Endothelial cell (in vitro differentiated cells): ENCODE measurements around the gene ORC4. TPM values are rescaled to one million over a fixed set of nuclear protein-coding genes. Genes with fewer than 3 reads are reported as not detected.

Experiments used
- DNase-seq: peaks from one replicate; pipeline ENCODE4 v3.0.0; 2021; ENCODE audit warnings: low spot score
- H3K27ac Mint-ChIP-seq: one replicate; pipeline ENCODE4 v1.8.0; 2021; ENCODE audit warnings: mixed read lengths, inconsistent platforms; ENCODE audit not compliant: unreplicated experiment
- H3K27me3 Mint-ChIP-seq: one replicate; pipeline ENCODE4 v1.8.0; 2021; ENCODE audit warnings: mild to moderate bottlenecking, moderate library complexity, mixed read lengths, inconsistent platforms; ENCODE audit not compliant: unreplicated experiment
- H3K36me3 Mint-ChIP-seq: one replicate; pipeline ENCODE4 v1.8.0; 2021; ENCODE audit warnings: mild to moderate bottlenecking, low read depth, mixed read lengths, inconsistent platforms; ENCODE audit not compliant: unreplicated experiment
- H3K4me1 Mint-ChIP-seq: one replicate; pipeline ENCODE4 v1.8.0; 2021; ENCODE audit warnings: mild to moderate bottlenecking, mixed read lengths, inconsistent platforms; ENCODE audit not compliant: unreplicated experiment
- H3K4me3 Mint-ChIP-seq: one replicate; pipeline ENCODE4 v1.8.0; 2021; ENCODE audit warnings: mild to moderate bottlenecking, mixed read lengths, inconsistent platforms; ENCODE audit not compliant: unreplicated experiment
- H3K9me3 Mint-ChIP-seq: one replicate; pipeline ENCODE4 v1.8.0; 2021; ENCODE audit warnings: mixed read lengths, inconsistent platforms; ENCODE audit not compliant: unreplicated experiment
- total RNA-seq: library from RNA; stranded (reverse); fragmentation: NEBNext Ultra II Directional; extraction: Animal tissue kit (Norgen Biotek cat#: 25700); gene quantifications from one replicate; pipeline ENCODE4 v1.2.1, GENCODE V29; 2021; ENCODE audit not compliant: unreplicated experiment
- TF ChIP-seq, protein P1 (sequence below): fragments of 200-600 bp; sonication (generic); IDR thresholded peaks from one replicate; pipeline ENCODE4 v1.5.0; 2021; ENCODE audit warnings: antibody characterized with exemption; ENCODE audit not compliant: unreplicated experiment

Gene ORC4
- total RNA-seq, 1 donor from 2014 or later: 41.3 TPM

DNA sequence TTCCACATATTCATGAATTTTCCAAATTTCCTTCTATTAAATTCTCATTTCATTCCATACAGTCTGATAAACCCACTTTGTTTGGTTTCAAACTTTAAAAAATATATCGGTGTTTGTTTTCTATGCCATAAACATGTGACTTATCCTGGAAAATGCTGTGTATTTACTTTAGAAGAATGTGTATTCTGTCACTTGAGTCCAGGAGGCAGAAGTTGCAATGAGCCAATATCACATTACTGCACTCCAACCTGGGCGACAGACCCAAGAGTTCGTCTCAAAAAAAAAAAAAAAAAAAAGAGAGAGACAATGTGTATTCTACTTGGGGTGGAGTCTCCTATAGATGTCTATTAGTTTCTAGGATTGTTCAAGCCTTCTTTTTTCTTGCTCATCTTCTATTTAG lies 32.1 kb upstream of the ORC4 start:
- Mint-ChIP-seq H3K27ac (no peak overlapping the region), H3K9me3 (no peaks in the 10 kb centered on the region)

DNA sequence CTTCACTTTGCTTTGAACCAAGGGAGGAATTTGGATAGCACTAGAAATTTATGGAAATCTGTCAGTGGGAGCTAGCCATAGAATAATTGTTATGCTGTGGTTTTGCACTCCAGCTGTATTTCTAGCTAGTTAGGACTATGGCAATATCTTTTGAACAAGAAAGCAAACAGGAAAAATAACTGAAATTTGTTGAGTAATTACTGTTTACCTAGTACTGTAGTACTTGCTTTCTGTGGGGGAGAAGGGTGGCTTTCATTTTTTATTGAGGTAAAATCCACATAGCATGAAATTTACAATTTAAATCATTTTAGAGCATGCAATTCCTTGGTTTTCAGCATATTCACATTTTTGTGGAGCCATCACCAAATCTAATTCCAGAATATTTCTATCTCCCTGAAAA lies 28.7 kb upstream of the ORC4 start:
- TF ChIP-seq, protein P1, sequence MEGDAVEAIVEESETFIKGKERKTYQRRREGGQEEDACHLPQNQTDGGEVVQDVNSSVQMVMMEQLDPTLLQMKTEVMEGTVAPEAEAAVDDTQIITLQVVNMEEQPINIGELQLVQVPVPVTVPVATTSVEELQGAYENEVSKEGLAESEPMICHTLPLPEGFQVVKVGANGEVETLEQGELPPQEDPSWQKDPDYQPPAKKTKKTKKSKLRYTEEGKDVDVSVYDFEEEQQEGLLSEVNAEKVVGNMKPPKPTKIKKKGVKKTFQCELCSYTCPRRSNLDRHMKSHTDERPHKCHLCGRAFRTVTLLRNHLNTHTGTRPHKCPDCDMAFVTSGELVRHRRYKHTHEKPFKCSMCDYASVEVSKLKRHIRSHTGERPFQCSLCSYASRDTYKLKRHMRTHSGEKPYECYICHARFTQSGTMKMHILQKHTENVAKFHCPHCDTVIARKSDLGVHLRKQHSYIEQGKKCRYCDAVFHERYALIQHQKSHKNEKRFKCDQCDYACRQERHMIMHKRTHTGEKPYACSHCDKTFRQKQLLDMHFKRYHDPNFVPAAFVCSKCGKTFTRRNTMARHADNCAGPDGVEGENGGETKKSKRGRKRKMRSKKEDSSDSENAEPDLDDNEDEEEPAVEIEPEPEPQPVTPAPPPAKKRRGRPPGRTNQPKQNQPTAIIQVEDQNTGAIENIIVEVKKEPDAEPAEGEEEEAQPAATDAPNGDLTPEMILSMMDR: no peak
- no peak for DNase-seq
- no peak overlapping the region for H3K4me3 Mint-ChIP-seq
- no peaks in the 10 kb centered on the region for H3K9me3 Mint-ChIP-seq
- H3K27ac Mint-ChIP-seq: no peak overlapping the region
- no peaks in the 10 kb centered on the region for H3K36me3 Mint-ChIP-seq
- peaks cover 3% of the 10 kb centered on the region for H3K27me3 Mint-ChIP-seq
- H3K4me1 Mint-ChIP-seq: peaks cover 4% of the 10 kb centered on the region

More for the DNA sequence above, 32.1 kb upstream of the ORC4 start:
- peaks cover 6% of the 10 kb centered on the region for H3K27me3 Mint-ChIP-seq
- no peak overlapping the region for H3K4me3 Mint-ChIP-seq
- TF ChIP-seq, protein P1: no peak
- H3K36me3 Mint-ChIP-seq: no peaks in the 10 kb centered on the region
- no peak for DNase-seq
- H3K4me1 Mint-ChIP-seq: peaks cover 4% of the 10 kb centered on the region

DNA sequence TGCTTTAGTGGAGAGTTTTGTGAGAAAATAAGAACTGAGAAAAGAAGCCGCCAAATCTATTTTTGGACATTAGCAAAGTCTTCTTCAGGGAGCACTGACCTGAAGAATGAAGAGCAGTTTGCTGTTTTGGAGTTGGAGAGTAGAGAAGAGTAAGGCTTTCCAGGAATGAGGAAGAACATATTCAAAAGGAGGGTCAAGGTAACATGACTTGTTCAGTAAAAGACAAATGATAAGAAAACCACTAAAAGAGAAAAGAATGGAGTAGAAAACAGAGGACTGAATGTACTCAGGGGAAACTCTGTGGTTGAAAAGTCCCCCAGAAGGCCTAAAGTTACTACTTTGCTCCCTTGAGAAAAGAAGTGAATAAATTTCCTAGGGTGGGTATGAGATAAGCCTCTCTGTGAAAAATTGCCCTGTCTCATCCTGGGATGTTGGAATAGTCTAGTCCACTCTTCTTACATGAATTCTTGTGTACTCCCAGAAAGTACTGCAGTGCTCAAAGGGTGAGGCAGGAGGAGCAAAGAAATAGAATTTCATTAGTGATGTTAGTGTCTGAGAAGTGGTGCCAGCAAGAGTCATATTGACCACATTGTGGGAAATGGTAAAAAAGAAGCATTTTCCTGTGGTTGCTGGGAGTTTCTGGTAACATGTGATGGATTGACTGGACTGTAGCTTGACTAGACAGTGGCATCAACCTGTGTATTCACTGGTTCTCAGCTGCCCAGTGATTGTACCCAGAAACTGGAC lies 28.1 kb upstream of the ORC4 start:
- peaks cover 3% of the 10 kb centered on the region for H3K27me3 Mint-ChIP-seq
- DNase-seq: no peak
- TF ChIP-seq, protein P1: no peak
- no peak overlapping the region for H3K4me3 Mint-ChIP-seq
- peaks cover 4% of the 10 kb centered on the region for H3K4me1 Mint-ChIP-seq
- no peaks in the 10 kb centered on the region for H3K9me3 Mint-ChIP-seq
- H3K36me3 Mint-ChIP-seq: no peaks in the 10 kb centered on the region
- H3K27ac Mint-ChIP-seq: peak overlapping the region; percentile 5

GRCh38 chr2:148046802-148047201 lies 26.3 kb upstream of the ORC4 start:
- H3K27me3 Mint-ChIP-seq: peaks cover 3% of the 10 kb centered on the region
- H3K27ac Mint-ChIP-seq: no peak overlapping the region
- no peaks in the 10 kb centered on the region for H3K36me3 Mint-ChIP-seq
- H3K4me1 Mint-ChIP-seq: peaks cover 4% of the 10 kb centered on the region
- TF ChIP-seq, protein P1: no peak
- no peaks in the 10 kb centered on the region for H3K9me3 Mint-ChIP-seq
- DNase-seq: no peak
- H3K4me3 Mint-ChIP-seq: no peak overlapping the region

DNA sequence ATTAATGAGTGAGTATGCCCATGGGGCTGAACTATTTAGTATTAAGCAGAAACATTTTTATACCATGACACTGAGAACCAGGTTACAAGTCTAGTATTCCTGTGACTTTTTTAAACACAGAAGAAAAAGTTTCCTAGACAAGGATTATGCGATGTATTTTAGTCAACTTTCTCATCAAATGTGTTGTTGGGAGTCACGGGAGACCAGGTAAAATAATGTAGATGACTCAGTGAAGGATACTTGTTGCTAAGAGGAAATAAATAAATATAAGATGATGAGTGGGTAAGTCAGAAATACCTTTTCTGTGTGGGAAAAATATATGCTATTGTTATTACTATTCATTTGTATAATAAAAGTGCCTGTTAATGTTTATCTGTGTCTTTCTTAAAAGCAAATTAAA lies 23.8 kb upstream of the ORC4 start:
- no peaks in the 10 kb centered on the region for H3K27me3 Mint-ChIP-seq
- H3K4me1 Mint-ChIP-seq: no peaks in the 10 kb centered on the region
- H3K27ac Mint-ChIP-seq: no peak overlapping the region
- H3K4me3 Mint-ChIP-seq: no peak overlapping the region
- DNase-seq: no peak
- TF ChIP-seq, protein P1: no peak
- H3K36me3 Mint-ChIP-seq: no peaks in the 10 kb centered on the region
- H3K9me3 Mint-ChIP-seq: no peaks in the 10 kb centered on the region
